HepG2 (cell line): ENCODE data around the gene PRDX6. TPM values are rescaled to one million over a fixed set of nuclear protein-coding genes. Genes with fewer than 3 reads are reported as not detected.

Experiments
- ATAC-seq: fragments of 200-7000 bp; cut with Tn5 transposase; 3 replicates; pipeline ENCODE4 v1.9.1; 2020; ENCODE audit warnings: mild to moderate bottlenecking, moderate library complexity
- BruUV-seq: library from RNA; stranded (reverse); fragments of 400-500 nt; replicated peaks from 2 replicates; lab custom pipeline; 2021; lab: Mats Ljungman, UMichigan
- CTCF ChIA-PET: fragments of 300-600 bp; formaldehyde crosslinking; extraction: SDS; loops from one replicate; lab custom pipeline; 2021; ENCODE audit warnings: low total read pairs, inconsistent platforms, low intra/inter-chr PET ratio; lab: Yijun Ruan, JAX
- POLR2A ChIA-PET: fragments of 350-600 bp; sonication (Branson Sonifier 250); formaldehyde crosslinking; loops from one replicate; lab custom pipeline; 2020; ENCODE audit warnings: antibody characterized with exemption, inconsistent platforms; lab: Yijun Ruan, JAX
- DNase-seq: peaks from one replicate; pipeline ENCODE4 v3.0.0-alpha.2; 2015; ENCODE audit warnings: low spot score
- FAIRE-seq: peaks from 3 replicates; lab custom pipeline; 2011; peaks lifted over from hg19 to GRCh38; lab: Jason Lieb, UNC
- H2AFZ ChIP-seq: one replicate; pipeline ENCODE4 v1.6.1; 2011; ENCODE audit warnings: low read length, inconsistent platforms
- H3K27ac ChIP-seq: fragments of 300-600 bp; 3 replicates; pipeline ENCODE4 v1.8.0; 2011; ENCODE audit warnings: mixed run types, mild to moderate bottlenecking, mixed read lengths, low read length, inconsistent platforms; ENCODE audit not compliant: insufficient read depth; ENCODE audit errors: extremely low read length
- H3K27me3 ChIP-seq, 2 experiments: fragments of 200-600 bp in 1 of 2; 2 replicates in 1 of 2; 3 replicates in 1 of 2; pipeline versions ENCODE4 v1.6.0 to v1.8.0; 2011; ENCODE audit warnings: low read length in 2 of 2, mild to moderate bottlenecking in 2 of 2, moderate library complexity in 2 of 2, inconsistent platforms in 1 of 2; ENCODE audit not compliant: insufficient read depth in 2 of 2, control insufficient read depth in 1 of 2
- H3K36me3 ChIP-seq, 2 experiments: fragments of 200-600 bp in 1 of 2; replicated peaks in 1 of 2; 2 replicates in 1 of 2; 3 replicates in 1 of 2; pipeline versions ENCODE4 v1.5.1 to v1.8.0; 2011; ENCODE audit warnings: low read length in 2 of 2, inconsistent platforms in 1 of 2; ENCODE audit not compliant: insufficient read depth in 2 of 2, control insufficient read depth in 1 of 2
- H3K4me1 ChIP-seq: 2 replicates; pipeline ENCODE4 v1.5.1; 2012; ENCODE audit warnings: low read length, inconsistent platforms; ENCODE audit not compliant: insufficient read depth
- H3K4me2 ChIP-seq: 2 replicates; pipeline ENCODE4 v1.6.0; 2011; ENCODE audit warnings: low read depth, low read length, inconsistent platforms
- H3K4me3 ChIP-seq, 3 experiments: fragments of 200-600 bp in 1 of 3; sonication (generic), shearing (Covaris generic) in 1 of 3; replicated peaks in 1 of 3; 2 replicates each; pipeline ENCODE4 v1.5.1; 2011 to 2016; ENCODE audit warnings: low read length in 3 of 3, inconsistent platforms in 2 of 3, low read depth in 2 of 3, mild to moderate bottlenecking in 2 of 3, control low read depth in 1 of 3, mixed read lengths in 1 of 3; ENCODE audit not compliant: insufficient read depth in 1 of 3
- H3K79me2 ChIP-seq: one replicate; pipeline ENCODE4 v1.6.1; 2011; ENCODE audit warnings: low read length, inconsistent platforms; ENCODE audit not compliant: insufficient read depth
- H3K9ac ChIP-seq: 2 replicates; pipeline ENCODE4 v1.6.0; 2011; ENCODE audit warnings: mild to moderate bottlenecking, low read depth, low read length, inconsistent platforms; ENCODE audit not compliant: insufficient read depth
- H3K9me3 ChIP-seq: 2 replicates; pipeline ENCODE4 v1.5.1; 2012; ENCODE audit warnings: mild to moderate bottlenecking, low read length
- H4K20me1 ChIP-seq: 2 replicates; pipeline ENCODE4 v1.6.0; 2011; ENCODE audit warnings: inconsistent platforms, mild to moderate bottlenecking, low read length, moderate library complexity; ENCODE audit not compliant: insufficient read depth
- ATAD3A ChIP-seq: sonication (generic); formaldehyde crosslinking; IDR thresholded peaks from 2 replicates; pipeline ENCODE4 v1.4.0; 2020; ENCODE audit warnings: missing genetic modification reagents
- ELF4 ChIP-seq: sonication (generic); formaldehyde crosslinking; IDR thresholded peaks from 2 replicates; pipeline ENCODE4 v1.5.0; 2020; ENCODE audit warnings: missing genetic modification reagents, mild to moderate bottlenecking, moderate library complexity, borderline replicate concordance
- HNRNPK ChIP-seq: fragments of 200-400 bp; formaldehyde crosslinking; IDR thresholded peaks from 2 replicates; pipeline ENCODE4 v1.6.1; 2018; ENCODE audit warnings: low read length, low read depth, moderate library complexity, mild to moderate bottlenecking; ENCODE audit not compliant: poor library complexity, severe bottlenecking
- HNRNPLL ChIP-seq: fragments of 200-400 bp; formaldehyde crosslinking; IDR thresholded peaks from 2 replicates; pipeline ENCODE4 v1.6.1; 2017; ENCODE audit warnings: mild to moderate bottlenecking, low read depth, low read length; ENCODE audit not compliant: poor library complexity, severe bottlenecking
- KDM2A ChIP-seq: sonication (generic); formaldehyde crosslinking; IDR thresholded peaks from 2 replicates; pipeline ENCODE4 v1.4.0; 2020; ENCODE audit warnings: low read depth, missing genetic modification reagents, borderline replicate concordance
- MEF2D ChIP-seq: sonication (generic); formaldehyde crosslinking; IDR thresholded peaks from 2 replicates; pipeline ENCODE4 v1.5.1; 2020; ENCODE audit warnings: mild to moderate bottlenecking, missing genetic modification reagents
- SUZ12 ChIP-seq: fragments of 150-350 bp; IDR thresholded peaks from 2 replicates; pipeline ENCODE4 v1.6.1; 2014; ENCODE audit warnings: low read depth, low read length
- ZNF329 ChIP-seq: sonication (generic); formaldehyde crosslinking; IDR thresholded peaks from 2 replicates; pipeline ENCODE4 v1.9.0; 2021; ENCODE audit warnings: low read depth, mild to moderate bottlenecking, missing genetic modification reagents
- ZNF496 ChIP-seq: sonication (generic); formaldehyde crosslinking; IDR thresholded peaks from 2 replicates; pipeline ENCODE4 v1.8.1; 2023; ENCODE audit warnings: mild to moderate bottlenecking, moderate library complexity, missing genetic modification reagents; ENCODE audit not compliant: insufficient replicate concordance
- ZNF605 ChIP-seq: sonication (generic); formaldehyde crosslinking; IDR thresholded peaks from 2 replicates; pipeline ENCODE4 v1.8.0; 2022; ENCODE audit warnings: mild to moderate bottlenecking, missing genetic modification reagents
- ZNF724P ChIP-seq: sonication (generic); formaldehyde crosslinking; IDR thresholded peaks from 2 replicates; pipeline ENCODE4 v1.8.0; 2022; ENCODE audit warnings: missing genetic modification reagents, borderline replicate concordance
- ZNF841 ChIP-seq: sonication (generic); formaldehyde crosslinking; IDR thresholded peaks from 2 replicates; pipeline ENCODE4 v1.8.1; 2023; ENCODE audit warnings: missing genetic modification reagents, borderline replicate concordance
- WGBS: methylation state at CpG from one replicate; pipeline ENCODE4 v1.1.6; 2017; ENCODE audit warnings: low lambda C conversion rate; 5-methylcytosine and 5-hydroxymethylcytosine counted together
- in situ Hi-C: cut with HindIII; loops from 2 replicates; pipeline ENCODE4 v1.10.0; 2017; ENCODE audit warnings: low pct_unique_long_range_greater_than_20kb; ENCODE audit not compliant: extremely low pct_ligation_motif_present
- intact Hi-C: fragments of 100-400 bp; cut with micrococcal nuclease; formaldehyde crosslinking; loops from one replicate; pipeline ENCODE4 v1.10.0; 2022; ENCODE audit not compliant: unreplicated experiment
- polyA plus RNA-seq, 8 experiments: library from polyadenylated mRNA; depleted of rRNA in 3 of 8; stranded (reverse) in 7 of 8; unstranded in 1 of 8; fragments of >200 nt; fragmentation: Illumina TruSeq in 4 of 8; extraction: Trizol in 4 of 8; gene quantifications; 2 replicates each; pipeline versions ENCODE4 v1.2.1 to v1.2.3, GENCODE V29; 2011 to 2016; ENCODE audit warnings: low read depth in 4 of 8, missing spikeins in 1 of 8, mixed read lengths in 1 of 8; ENCODE audit not compliant: insufficient read depth in 1 of 8
- total RNA-seq, 5 experiments: library from RNA; depleted of rRNA; stranded (reverse); fragments of >200 nt; fragmentation: Illumina TruSeq; extraction: Trizol; gene quantifications; 2 replicates each; pipeline ENCODE4 v1.2.3, GENCODE V29; 2016; ENCODE audit warnings: low read depth in 1 of 5
- TF ChIP-seq, protein P1 (sequence below): sonication (generic); formaldehyde crosslinking; IDR thresholded peaks from 2 replicates; pipeline ENCODE4 v1.4.0; 2020; ENCODE audit warnings: mild to moderate bottlenecking, missing genetic modification reagents
- TF ChIP-seq, protein P2 (sequence below): sonication (generic); formaldehyde crosslinking; IDR thresholded peaks from 2 replicates; pipeline ENCODE4 v1.4.0; 2020; ENCODE audit warnings: missing genetic modification reagents

Gene PRDX6
- total and polyA plus RNA-seq, 2 of the 13 experiments (the other 11 are each of a cell fraction or from before 2014, with no cell fraction given): 224 to 309 TPM

DNA sequence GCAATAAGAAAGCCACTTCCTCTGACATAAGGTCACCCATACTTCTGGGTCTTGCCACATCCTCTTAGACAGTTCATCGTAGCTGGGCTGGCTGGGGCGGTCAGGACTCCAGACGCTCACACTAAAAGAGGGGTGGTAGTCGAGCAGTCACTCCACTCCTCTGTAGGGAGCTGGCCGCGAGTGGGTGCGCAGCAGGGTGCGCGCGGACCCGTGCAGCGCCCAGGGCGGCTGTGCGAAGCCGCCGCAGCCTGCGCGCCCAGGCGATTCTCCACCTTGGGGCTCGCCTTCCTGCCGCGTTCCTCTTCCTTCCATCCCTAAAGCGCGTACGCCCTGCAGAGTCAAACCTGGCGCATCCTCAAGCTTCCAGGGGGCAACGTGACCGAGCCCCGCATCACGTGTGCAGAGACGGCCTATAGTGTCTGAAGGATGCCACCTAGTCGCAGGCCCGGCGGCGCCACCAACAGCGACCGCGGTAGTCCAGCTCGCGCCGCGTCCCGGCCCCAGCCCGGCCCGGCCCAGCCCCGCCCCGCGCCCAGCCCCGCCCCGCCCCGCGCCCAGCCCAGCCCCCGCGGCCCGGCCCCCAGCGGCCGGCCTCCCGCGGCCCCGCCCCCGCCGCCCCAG lies 360 bp upstream of the PRDX6 start:
- H4K20me1 ChIP-seq: peaks cover 15% of the 10 kb centered on the region
- H3K4me2 ChIP-seq: peak overlapping the region; percentile 88
- CTCF ChIA-PET: no interaction called here
- H2AFZ ChIP-seq: no peak overlapping the region
- H3K79me2 ChIP-seq: peaks cover 62% of the 10 kb centered on the region
- POLR2A ChIA-PET: interaction anchor here (0.9 to 3.7 kb wide), 14 partner anchors 10 to 1696 kb away, joined by 3 to 25 read pairs (median 5); partner anchors contain the start of genes CENPL, DARS2, GAS5 and KLHL20
- H3K27me3 ChIP-seq: no peaks in the 10 kb centered on the region; a peak in 1 of 5 replicates
- peak overlapping the region; percentile 77 for H3K9ac ChIP-seq
- H3K36me3 ChIP-seq: peaks cover 8 to 16% of the 10 kb centered on the region in 2 experiments
- ATAC-seq (peak; percentile 87), FAIRE-seq (no peak), DNase-seq (peak; percentile 93)
- in situ Hi-C loops: no loop called here
- H3K4me1 ChIP-seq: peaks cover 60% of the 10 kb centered on the region
- intact Hi-C loops: loop anchor here (1.0 kb wide), 1 partner anchor 45 kb away; no protein-coding TSS in a partner anchor
- peak overlapping the region; percentile 87 for H3K27ac ChIP-seq
- peak overlapping the region; percentile 75 to 96 (median 91) for H3K4me3 ChIP-seq
- under 1% methylated on average over 26 of the region's 62 CpGs for WGBS
- BruUV-seq: no TSS peak
- H3K9me3 ChIP-seq: peaks cover under 1% of the 10 kb centered on the region; the same call in 1 of the 2 replicates
- no peak for TF ChIP-seq ELF4 (CRISPR knock-in tag)
- 0 out of 2 replicates have a peak, but pooled peaks have one; percentile 19 for TF ChIP-seq ZNF724P (CRISPR knock-in tag)
- no peak for TF ChIP-seq SUZ12
- TF ChIP-seq ATAD3A: no peak
- no peak for TF ChIP-seq ZNF496
- TF ChIP-seq, protein P1, sequence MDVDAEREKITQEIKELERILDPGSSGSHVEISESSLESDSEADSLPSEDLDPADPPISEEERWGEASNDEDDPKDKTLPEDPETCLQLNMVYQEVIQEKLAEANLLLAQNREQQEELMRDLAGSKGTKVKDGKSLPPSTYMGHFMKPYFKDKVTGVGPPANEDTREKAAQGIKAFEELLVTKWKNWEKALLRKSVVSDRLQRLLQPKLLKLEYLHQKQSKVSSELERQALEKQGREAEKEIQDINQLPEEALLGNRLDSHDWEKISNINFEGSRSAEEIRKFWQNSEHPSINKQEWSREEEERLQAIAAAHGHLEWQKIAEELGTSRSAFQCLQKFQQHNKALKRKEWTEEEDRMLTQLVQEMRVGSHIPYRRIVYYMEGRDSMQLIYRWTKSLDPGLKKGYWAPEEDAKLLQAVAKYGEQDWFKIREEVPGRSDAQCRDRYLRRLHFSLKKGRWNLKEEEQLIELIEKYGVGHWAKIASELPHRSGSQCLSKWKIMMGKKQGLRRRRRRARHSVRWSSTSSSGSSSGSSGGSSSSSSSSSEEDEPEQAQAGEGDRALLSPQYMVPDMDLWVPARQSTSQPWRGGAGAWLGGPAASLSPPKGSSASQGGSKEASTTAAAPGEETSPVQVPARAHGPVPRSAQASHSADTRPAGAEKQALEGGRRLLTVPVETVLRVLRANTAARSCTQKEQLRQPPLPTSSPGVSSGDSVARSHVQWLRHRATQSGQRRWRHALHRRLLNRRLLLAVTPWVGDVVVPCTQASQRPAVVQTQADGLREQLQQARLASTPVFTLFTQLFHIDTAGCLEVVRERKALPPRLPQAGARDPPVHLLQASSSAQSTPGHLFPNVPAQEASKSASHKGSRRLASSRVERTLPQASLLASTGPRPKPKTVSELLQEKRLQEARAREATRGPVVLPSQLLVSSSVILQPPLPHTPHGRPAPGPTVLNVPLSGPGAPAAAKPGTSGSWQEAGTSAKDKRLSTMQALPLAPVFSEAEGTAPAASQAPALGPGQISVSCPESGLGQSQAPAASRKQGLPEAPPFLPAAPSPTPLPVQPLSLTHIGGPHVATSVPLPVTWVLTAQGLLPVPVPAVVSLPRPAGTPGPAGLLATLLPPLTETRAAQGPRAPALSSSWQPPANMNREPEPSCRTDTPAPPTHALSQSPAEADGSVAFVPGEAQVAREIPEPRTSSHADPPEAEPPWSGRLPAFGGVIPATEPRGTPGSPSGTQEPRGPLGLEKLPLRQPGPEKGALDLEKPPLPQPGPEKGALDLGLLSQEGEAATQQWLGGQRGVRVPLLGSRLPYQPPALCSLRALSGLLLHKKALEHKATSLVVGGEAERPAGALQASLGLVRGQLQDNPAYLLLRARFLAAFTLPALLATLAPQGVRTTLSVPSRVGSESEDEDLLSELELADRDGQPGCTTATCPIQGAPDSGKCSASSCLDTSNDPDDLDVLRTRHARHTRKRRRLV: no peak
- no peak for TF ChIP-seq MEF2D (CRISPR knock-in tag)
- no peak for TF ChIP-seq HNRNPK
- TF ChIP-seq KDM2A (CRISPR knock-in tag): no peak; the same call in 1 of the 2 replicates
- peak; percentile 92 for TF ChIP-seq HNRNPLL
- 0 out of 2 replicates have a peak, but pooled peaks have one; percentile 7 for TF ChIP-seq ZNF605 (CRISPR knock-in tag)
- TF ChIP-seq, protein P2, sequence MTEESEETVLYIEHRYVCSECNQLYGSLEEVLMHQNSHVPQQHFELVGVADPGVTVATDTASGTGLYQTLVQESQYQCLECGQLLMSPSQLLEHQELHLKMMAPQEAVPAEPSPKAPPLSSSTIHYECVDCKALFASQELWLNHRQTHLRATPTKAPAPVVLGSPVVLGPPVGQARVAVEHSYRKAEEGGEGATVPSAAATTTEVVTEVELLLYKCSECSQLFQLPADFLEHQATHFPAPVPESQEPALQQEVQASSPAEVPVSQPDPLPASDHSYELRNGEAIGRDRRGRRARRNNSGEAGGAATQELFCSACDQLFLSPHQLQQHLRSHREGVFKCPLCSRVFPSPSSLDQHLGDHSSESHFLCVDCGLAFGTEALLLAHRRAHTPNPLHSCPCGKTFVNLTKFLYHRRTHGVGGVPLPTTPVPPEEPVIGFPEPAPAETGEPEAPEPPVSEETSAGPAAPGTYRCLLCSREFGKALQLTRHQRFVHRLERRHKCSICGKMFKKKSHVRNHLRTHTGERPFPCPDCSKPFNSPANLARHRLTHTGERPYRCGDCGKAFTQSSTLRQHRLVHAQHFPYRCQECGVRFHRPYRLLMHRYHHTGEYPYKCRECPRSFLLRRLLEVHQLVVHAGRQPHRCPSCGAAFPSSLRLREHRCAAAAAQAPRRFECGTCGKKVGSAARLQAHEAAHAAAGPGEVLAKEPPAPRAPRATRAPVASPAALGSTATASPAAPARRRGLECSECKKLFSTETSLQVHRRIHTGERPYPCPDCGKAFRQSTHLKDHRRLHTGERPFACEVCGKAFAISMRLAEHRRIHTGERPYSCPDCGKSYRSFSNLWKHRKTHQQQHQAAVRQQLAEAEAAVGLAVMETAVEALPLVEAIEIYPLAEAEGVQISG (CRISPR knock-in tag): no peak
- 0 out of 2 replicates have a peak, but pooled peaks have one; percentile 64 for TF ChIP-seq ZNF329 (CRISPR knock-in tag)
- no peak for TF ChIP-seq ZNF841
